NCI-H128 (cell line): ENCODE measurements around the gene HEG1.

Source experiments
- DNase-seq: peaks from one replicate; lab custom pipeline; 2025; ENCODE audit not compliant: unreplicated experiment; lab: John Stamatoyannopoulos, UW

HEG1 gene

DNA sequence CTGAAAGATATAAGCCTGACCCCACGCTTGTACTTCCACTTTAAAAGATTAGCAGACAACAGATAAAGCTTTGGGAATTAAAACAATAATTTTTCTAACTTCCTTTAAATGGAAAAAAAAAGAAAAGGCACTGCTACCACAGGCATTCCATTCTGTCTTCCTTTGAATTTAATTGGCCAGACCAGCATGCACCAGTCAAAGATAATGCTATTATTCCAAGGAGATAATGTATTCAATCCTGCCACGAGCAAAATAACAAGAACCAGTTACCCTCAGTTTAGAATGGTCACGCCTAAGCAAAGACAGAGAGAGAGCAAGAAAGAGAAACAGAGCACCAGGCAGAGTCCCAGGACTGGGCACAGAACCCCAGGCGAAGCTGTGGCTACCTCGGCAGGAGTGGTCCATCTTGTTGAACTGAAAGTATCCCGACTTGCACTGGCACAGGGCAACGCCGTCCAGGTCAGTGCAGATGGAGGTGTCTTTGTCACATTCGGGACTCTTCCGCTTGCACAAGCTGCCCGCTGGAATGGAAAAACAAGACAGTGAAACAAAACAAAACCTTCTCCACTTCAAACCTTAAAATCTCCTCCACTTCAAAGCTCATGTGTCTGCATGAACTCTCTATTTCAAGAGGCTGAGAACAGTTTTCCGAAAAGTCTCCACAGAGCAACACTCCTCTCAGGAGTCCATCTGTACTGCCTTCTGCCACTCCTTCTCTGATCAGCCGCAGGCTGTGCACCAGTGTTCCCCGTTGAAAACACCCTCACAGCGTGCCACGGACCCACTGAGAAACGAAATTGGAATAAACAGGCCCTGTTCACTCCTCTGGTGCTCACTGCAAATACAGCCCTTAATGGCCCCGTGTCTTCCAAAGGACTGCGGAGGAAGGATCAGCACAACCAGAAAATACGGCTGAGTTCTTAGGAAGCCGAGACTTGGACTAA lies 58.2 kb downstream of the HEG1 start:
- no peak for DNase-seq

DNA sequence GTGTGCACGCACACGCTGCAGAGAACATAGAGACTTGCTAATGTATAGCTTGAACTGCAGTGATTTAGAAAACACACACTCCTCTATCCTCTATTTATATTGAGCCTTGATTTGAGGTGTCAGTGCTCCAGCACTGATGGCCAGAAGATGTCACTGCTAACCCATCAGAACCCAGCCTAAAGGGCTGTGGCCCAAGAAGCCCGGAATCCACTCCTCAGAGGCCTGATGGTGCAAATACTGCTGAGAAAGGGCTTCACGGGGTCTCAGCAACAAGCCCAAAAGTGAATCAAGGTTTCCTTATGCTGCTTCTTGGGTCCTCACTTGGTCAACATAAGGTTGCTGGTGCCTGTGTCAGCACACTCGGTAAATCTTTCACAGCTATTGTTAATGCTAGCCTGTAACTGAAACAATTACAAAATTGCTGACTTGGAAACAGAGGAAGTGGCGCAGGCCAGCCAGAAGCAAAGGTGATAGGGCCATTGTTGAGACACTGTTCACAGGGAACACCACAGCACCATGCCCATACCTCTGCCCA lies 60.3 kb downstream of the HEG1 start:
- no peak for DNase-seq

- DNase-seq, result no peak
Measured at GRCh38 chr3:124993466-124993865, 62.3 kb downstream of the HEG1 start.

DNA sequence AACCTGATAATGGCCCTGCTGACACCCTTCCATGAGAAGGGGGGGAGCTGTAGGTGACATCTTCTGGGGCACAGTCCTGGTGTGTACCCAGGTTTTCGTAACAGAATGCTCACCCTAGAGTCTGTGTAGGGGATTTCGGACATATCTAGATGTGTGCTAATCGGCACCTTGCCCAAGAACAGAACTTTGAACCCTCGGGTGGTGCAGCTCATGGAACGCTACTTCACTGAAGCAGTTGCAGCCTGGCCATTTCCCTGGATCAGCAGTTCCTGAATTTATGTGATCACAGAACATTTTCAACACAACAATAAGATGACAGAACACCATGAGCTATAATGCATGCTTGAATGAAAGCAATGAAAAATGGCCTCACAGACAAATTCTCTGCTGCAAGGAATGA lies 63.8 kb downstream of the HEG1 start:
- DNase-seq, result no peak

GRCh38 chr3:124986192-124987143 lies 69.3 kb downstream of the HEG1 start:
- DNase-seq, result no peak

DNA sequence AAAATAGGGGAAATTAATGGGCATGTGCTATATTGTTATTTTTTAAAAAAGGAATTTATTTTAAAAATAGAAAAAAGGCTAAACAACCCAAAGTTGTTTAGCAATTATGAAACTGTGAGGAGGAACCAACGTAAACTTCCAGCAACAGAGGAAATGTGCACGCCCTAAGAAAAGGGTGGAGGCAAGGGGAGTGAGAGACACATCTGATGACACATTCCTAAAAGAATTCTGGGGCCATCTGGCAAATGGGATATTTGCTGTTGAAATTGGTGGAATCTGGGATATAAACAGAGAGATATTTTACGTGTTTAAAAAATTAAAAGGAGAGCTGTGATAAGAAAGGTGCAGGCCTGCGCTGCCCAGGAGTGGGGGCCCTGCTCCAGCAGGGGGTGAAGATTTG lies 70.4 kb downstream of the HEG1 start:
- no peak for DNase-seq

- DNase-seq, result no peak
Measured at GRCh38 chr3:124984754-124985153, 71.0 kb downstream of the HEG1 start.

GRCh38 chr3:124982855-124983254 lies 72.9 kb downstream of the HEG1 start:
- no peak for DNase-seq

DNA sequence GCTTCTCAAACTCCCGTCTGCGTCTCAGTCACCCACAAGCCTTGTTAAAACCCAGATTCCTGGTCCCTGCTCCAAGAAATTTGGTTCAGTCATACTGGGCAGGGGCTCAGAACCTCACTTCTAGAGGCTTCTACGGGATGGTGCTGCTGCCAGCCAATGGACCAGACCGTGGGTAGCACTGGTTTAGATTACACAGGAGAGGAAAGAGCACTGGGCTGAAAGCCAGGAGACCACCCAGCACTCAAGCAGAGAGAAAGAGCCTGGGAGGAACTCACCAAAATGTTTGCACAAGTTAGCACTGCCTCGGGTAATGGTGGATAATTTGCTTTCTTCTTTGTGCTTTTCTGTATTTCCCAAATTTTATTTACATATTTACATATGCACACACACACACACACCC lies 74.3 kb downstream of the HEG1 start:
- no peak for DNase-seq

- no peak for DNase-seq
Measured at GRCh38 chr3:124978627-124979026, 77.2 kb downstream of the HEG1 start.

DNA sequence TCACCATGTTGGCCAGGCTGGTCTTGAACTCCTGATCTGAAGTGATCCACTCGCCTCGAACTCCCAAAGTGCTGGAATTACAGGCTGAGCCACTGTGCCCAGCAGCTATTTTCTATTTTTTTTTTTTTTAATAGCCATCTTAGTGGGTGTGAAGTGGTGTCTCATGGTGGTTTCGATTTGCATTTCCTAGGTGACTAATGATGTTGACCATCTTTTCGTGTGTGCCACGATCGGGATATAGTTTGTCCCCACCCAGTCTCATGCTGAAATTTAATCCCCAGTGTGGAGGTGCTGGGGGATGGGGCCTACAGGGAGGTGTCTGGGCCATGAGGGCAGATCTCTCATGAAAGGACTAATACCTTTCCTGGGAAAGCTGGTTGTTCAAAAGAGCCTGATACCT lies 79.4 kb downstream of the HEG1 start:
- DNase-seq, result no peak

GRCh38 chr3:124974691-124975090 lies 81.1 kb downstream of the HEG1 start:
- DNase-seq, result no peak

GRCh38 chr3:124973290-124973689 lies 82.5 kb downstream of the HEG1 start:
- DNase-seq, result no peak

DNA sequence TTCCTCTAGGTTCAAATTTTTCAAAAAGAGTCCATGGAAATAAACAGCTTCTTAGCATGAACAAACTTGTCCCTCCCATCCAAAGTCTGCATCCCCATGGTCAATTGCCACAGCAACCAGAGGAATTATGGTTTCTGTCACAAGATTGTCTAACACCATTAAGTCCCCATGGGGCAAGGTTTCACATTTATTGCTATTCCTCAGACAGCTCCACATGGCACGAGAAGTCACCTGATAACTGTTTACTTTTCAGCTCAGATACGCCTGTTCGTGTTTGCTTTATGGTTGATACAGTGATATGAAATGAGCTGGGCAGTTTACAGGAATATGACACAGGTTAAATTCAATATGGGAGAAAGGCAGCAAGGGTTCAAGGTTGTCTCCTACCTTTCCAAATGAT lies 83.3 kb downstream of the HEG1 start:
- DNase-seq, result no peak

DNA sequence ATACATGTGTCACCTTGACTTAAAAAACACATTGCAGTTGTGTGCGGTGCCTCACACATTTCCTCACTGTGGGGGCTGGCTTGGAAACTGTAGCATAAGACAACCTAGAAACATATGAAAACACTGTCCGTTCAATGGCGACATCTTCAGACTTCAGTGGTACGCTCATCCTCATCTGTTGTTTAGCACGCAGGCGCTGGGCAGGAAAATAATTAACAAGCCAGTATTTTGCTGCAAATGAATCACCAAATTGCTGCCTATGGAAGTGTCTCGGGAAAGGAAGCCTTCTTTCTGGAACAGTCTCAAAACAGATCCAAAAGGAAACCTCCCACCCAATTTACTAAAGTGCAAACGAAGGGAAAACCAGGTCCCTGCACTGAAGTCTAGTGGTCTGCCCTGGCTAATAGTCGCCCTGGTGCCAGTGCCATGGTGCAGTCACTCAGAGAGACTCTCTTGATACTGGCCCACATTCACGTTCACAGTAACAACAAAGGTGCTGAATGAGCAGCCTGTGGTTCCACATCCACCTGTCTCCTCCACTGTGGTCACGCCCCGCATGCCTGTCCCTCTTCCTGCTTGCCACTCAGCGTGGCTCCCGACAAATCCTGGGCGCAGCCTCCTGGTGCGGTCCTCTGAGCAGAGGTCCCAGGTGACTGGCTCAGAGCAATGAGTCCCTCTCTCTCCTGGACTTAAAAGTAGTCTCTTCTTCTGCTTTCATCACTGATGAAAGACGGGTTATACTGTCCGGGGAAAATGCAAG lies 85.7 kb downstream of the HEG1 start:
- no peak for DNase-seq

DNA sequence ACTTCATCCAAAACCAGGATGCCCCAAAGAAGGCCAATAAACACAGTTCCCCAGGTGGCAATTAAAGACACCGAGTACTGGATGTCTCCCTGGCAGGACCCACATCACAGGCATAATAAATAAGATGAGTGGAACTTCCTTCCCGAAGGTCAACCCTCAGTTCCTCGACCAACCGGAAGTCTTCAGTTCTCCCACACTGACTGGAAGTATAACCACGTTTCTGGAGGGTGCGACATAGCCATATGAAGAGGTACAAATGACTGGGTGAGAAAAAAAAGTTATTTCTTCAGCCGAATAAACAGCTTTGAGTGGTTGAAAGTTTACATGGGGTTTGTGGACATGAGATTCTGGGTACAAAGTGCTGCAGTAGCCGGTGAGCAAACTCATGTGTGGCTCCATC lies 86.6 kb downstream of the HEG1 start:
- no peak for DNase-seq

DNA sequence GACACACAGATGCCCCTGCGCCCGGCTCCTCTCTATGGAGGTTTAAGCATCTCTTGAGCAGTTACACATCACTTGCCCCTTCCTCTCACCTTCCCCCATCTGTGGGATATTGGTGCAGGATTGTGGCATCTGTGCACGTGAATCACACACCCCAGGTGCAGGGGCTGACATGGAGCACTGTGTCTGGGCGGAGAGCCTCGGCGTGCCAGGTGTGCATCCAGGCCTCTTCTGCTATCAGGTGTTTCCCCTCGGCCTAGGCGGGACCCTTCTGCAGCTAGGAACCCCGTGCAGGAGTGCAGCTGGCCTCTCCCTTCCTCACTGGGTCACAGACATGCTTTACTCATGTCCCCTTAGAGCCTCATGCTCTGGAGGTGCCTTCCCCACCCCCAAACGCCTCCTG lies 87.8 kb downstream of the HEG1 start:
- DNase-seq, result no peak

GRCh38 chr3:124966521-124967445 lies 89.0 kb downstream of the HEG1 start:
- DNase-seq, result no peak

GRCh38 chr3:124965413-124965812 lies 90.4 kb downstream of the HEG1 start:
- DNase-seq, result no peak

GRCh38 chr3:124964387-124964786 lies 91.4 kb downstream of the HEG1 start:
- no peak for DNase-seq
